ENCODE data around the gene SP3.

Gene SP3

GRCh38 chr2:173996766-173997165 lies 31.6 kb upstream of the SP3 start:
- DNase-seq, result no peak

GRCh38 chr2:173993459-173993858 lies 28.3 kb upstream of the SP3 start:
- DNase-seq, result no peak

- no peak for DNase-seq
Measured at GRCh38 chr2:173991856-173992588, 26.8 kb upstream of the SP3 start.

GRCh38 chr2:173990970-173991819 lies 26.0 kb upstream of the SP3 start:
- peak in 1 of 2 experiments; percentile 16 for DNase-seq

- DNase-seq, result no peak
Measured at GRCh38 chr2:173990245-173990644, 25.1 kb upstream of the SP3 start.

- DNase-seq, result no peak
Measured at GRCh38 chr2:173989884-173990215, 24.7 kb upstream of the SP3 start.

- DNase-seq, result no peak
Measured at GRCh38 chr2:173989160-173989883, 24.1 kb upstream of the SP3 start.

- no peak for DNase-seq
Measured at GRCh38 chr2:173986805-173987204, 21.6 kb upstream of the SP3 start.

GRCh38 chr2:173985605-173985992 lies 20.4 kb upstream of the SP3 start:
- no peak for DNase-seq

GRCh38 chr2:173984866-173985604 lies 19.9 kb upstream of the SP3 start:
- no peak for DNase-seq

- DNase-seq, result no peak
Measured at GRCh38 chr2:173983391-173983871, 18.3 kb upstream of the SP3 start.

- no peak for DNase-seq
Measured at GRCh38 chr2:173982918-173983317, 17.7 kb upstream of the SP3 start.

GRCh38 chr2:173982182-173982714 lies 17.1 kb upstream of the SP3 start:
- DNase-seq, result no peak

GRCh38 chr2:173981520-173981919 lies 16.3 kb upstream of the SP3 start:
- DNase-seq, result no peak

- no peak for DNase-seq
Measured at GRCh38 chr2:173979751-173980351, 14.7 kb upstream of the SP3 start.

GRCh38 chr2:173978447-173978846 lies 13.3 kb upstream of the SP3 start:
- DNase-seq, result no peak

GRCh38 chr2:173972636-173973035 lies 7.5 kb upstream of the SP3 start:
- DNase-seq, result no peak

- no peak for DNase-seq
Measured at GRCh38 chr2:173972165-173972564, 7.0 kb upstream of the SP3 start.

- no peak for DNase-seq
Measured at GRCh38 chr2:173970516-173970924, 5.3 kb upstream of the SP3 start.

GRCh38 chr2:173969886-173970285 lies 4.7 kb upstream of the SP3 start:
- no peak for DNase-seq

- DNase-seq, result no peak
Measured at GRCh38 chr2:173968551-173968950, 3.4 kb upstream of the SP3 start.

Measured in SHP77 (cell line).